Activated CD8-positive, alpha-beta memory T cell treated with anti-CD3 and anti-CD28 coated beads, Interleukin-2, amount 50 U/mL, for 1 hour (primary cell): ENCODE measurements around the gene RPL7L1.

Experiments used
- DNase-seq: peaks from one replicate; pipeline ENCODE4 v3.0.0-alpha.2; 2020; ENCODE audit errors: extremely low read depth

Gene RPL7L1

GRCh38 chr6:42932412-42932811 is 53.0 kb downstream of the RPL7L1 start:
- no peak for DNase-seq

GRCh38 chr6:42933205-42933604 is 53.8 kb downstream of the RPL7L1 start:
- no peak for DNase-seq

- DNase-seq, result no peak
These were observed 55.9 kb downstream of the RPL7L1 start for GRCh38 chr6:42935322-42935721.

GRCh38 chr6:42936398-42936797 is 57.0 kb downstream of the RPL7L1 start:
- no peak for DNase-seq

GRCh38 chr6:42937548-42938427 is 58.4 kb downstream of the RPL7L1 start:
- DNase-seq, result no peak

GRCh38 chr6:42938428-42938796 is 59.0 kb downstream of the RPL7L1 start:
- no peak for DNase-seq

GRCh38 chr6:42938987-42939809 is 59.8 kb downstream of the RPL7L1 start:
- no peak for DNase-seq
